CD1c-positive myeloid dendritic cell (primary cell): ENCODE measurements around the gene SF3B4.
"Not testable (repeated sequence)": the region's sequence is repeated elsewhere in the genome, so short reads cannot be mapped to it uniquely, and the experiment has no call there.

ENCODE experiments used
- DNase-seq: peaks from one replicate; pipeline ENCODE4 v3.0.0-alpha.2; 2016; ENCODE audit errors: extremely low spot score

The SF3B4 gene, protein sequence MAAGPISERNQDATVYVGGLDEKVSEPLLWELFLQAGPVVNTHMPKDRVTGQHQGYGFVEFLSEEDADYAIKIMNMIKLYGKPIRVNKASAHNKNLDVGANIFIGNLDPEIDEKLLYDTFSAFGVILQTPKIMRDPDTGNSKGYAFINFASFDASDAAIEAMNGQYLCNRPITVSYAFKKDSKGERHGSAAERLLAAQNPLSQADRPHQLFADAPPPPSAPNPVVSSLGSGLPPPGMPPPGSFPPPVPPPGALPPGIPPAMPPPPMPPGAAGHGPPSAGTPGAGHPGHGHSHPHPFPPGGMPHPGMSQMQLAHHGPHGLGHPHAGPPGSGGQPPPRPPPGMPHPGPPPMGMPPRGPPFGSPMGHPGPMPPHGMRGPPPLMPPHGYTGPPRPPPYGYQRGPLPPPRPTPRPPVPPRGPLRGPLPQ

DNA sequence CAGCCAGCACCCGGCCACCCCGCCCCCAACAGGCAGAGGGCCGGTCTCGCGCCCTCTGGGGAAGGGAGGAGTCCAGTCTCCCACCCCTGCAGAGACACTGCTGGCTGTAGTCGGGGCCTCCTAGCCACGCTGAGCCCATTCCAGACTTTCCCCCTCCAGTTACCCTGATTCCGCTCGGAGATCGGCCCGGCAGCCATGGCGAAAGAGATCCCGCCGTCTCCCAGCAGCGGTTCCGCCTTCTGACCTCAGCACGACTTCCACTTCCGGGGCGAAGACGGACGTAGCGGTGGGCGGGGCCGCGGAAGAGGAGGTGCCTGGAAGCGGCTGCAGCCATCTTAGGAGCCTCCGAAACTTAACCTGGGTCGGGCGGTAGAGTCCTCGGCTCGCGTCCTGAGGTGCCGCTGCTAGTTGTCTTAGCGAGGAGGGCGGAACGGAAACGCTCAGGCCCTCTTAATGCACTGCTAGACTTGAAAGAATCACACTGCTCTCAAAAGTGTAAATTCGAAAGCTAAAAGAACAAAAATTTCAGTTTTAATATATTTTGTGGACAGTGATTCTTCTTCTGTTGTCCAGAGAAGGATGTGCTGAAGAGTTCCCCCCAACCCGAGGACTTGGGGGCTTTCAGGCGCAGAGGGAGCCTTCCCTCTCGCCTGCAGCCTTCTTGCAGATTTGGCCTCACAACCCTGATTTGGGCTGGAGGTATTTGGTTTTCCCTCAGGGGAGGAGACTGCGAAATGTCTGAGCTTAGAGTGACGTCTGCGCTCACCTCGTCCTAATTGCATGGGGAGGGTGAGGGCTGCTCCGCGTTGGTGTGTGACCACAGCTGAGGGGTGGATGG is at the start of gene SF3B4:
SF3B4 (minus strand) TSS at position 241 of the 838 bp plus-strand sequence; CDS start at position 197, 44 bp downstream.
- DNase-seq: peak; percentile 97

GRCh38 chr1:149977345-149977744 is 49.7 kb upstream of the SF3B4 start:
- no peak for DNase-seq

DNA sequence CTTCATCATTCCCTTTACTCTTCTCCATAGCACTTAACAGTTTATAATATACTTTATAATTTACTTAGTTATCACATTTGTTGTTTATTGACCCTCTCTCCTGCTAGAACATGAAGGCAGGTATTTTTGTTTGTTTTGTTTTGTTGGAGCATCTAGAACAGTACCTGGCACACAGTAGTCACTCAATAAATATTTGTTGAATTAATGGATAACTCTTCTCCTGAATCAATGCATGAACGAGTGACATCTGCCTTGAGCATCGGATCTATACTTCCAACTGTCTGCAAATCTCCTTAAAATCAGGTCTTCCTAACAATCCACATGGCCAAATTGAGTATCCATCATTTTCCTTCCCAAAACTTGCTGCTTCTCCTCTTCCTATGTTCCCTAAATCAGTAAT is 44.9 kb upstream of the SF3B4 start:
- no peak for DNase-seq

DNA sequence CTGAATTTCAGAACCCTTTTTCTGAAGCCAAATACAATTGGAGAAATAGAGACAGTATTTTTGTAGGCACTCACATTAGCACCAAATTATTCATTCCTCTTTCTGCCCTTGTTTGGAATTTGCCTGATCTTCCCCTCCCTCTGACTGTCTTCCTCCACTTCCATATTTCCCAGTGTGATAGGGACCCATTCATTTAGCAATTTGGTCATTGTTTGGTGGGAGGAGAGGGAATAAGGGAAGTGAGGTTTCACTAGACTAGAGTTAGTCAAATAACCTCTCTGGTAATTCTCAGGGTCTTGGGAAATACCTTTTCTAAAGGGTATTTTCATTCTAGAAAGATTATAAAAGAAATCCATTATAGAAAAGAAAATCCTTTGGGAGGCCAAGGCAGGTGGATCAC is 40.0 kb upstream of the SF3B4 start:
- peak; percentile 71 for DNase-seq

- DNase-seq: no peak
Measured at GRCh38 chr1:149967041-149967440, 39.4 kb upstream of the SF3B4 start.

DNA sequence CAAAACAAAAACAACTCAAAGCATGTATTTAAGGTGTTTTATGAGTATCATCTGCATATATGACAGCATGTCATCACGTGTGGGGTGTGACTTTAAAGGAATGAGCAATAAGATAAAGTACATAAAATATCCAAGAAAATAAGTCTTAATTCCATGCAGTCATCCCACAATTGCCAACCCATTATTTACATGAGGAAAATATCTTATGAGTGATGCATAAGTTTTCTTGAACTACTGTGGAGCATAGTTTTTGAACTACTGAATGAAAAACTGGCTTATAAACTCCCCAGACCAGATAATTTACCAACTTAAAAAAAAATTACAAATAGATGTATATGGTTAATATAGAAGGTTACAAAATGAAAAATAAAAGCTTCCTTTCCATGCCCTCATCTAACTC is 38.8 kb upstream of the SF3B4 start:
- no peak for DNase-seq

GRCh38 chr1:149965440-149965839 is 37.8 kb upstream of the SF3B4 start:
- no peak for DNase-seq

DNA sequence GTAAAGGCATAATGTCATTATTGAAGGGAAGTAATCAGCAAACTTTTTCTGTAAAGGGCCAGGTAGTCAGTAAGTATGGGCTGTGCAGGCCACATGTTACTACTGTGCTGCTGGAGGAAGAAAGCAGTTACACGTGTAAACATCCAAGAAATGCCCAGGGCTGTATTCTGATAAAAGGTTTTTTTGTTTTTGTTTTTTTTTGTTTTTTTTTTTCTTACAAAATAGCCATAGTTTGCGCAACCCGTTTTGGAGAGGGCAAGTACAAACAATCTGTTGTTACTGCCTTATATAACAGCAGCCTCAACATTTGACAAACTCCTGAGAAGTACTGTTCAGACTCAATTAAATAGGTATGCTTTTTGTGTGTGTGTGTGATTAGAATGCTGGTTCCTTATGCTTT is 35.8 kb upstream of the SF3B4 start:
- DNase-seq: no peak

- DNase-seq: no peak
Measured at GRCh38 chr1:149962736-149963135, 35.1 kb upstream of the SF3B4 start.

DNA sequence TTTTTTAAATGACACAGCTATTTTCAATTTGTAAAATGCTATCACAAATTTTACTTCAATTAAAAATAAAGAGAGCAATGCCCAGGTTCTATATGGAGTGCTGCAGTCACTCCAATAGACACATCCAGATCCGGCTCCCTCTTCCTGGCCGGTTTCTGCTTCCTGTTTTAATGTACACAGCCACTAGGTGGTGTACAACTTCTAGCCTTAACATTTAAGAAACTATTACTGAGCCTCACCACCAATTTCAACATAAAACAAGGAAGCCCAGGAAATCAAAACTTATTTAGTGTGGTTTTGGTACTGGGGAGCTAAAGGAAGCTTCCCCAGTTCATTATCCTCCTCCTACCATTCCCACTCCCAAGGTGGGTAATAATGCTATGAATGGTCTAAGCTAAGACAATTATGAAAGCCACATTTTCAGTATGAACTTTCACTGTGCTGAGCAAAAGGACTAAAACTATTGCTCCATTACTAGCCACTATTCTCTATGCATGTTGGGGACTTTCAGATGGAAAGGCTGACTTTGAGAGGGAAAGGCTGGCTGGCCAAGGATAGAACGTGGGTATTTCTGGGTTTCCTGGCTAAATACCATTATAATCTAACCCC is 34.5 kb upstream of the SF3B4 start:
- DNase-seq: peak; percentile 87

GRCh38 chr1:149957548-149957947 is 29.9 kb upstream of the SF3B4 start:
- DNase-seq: not testable (repeated sequence)

DNA sequence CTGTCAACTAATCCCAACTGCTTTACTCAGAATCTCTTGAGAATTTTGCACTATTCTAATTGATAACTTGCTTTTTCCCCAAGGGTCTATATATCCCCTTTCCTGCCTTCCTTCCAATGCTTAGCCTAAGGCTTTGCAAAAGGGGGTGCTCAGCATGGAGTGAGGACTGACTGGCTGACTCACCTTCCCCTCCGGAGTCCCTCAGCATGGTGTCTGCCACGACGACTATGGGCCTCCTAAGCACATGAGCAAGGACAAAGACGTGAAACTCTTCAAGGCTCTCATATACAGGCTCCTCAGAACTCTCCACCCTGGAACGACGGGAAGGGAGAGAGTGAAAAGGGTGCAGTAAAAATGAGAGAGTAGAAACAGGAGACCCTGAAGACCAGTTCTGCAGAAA is 22.3 kb upstream of the SF3B4 start:
- no peak for DNase-seq

GRCh38 chr1:149945206-149945605 is 17.6 kb upstream of the SF3B4 start:
- DNase-seq: no peak

GRCh38 chr1:149942885-149943284 is 15.3 kb upstream of the SF3B4 start:
- DNase-seq: no peak

DNA sequence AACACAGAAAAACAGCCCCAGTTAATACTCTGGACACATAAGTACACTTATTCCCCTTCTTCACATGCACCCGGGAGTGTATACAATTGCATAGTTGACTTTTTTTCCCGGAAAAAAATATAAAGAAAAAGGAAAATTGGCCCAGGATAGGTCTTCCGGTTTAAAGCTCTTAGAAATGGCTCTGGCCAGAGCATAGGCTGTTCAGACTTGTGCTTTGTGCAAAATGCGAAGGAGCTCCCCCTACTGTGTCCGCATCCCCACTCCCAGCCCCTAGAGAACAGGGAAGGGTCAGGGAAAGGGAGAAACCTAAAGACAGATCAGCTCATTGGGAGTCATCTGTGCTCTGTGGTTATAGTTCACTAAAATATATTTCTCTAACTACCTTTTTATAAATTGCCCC is 14.6 kb upstream of the SF3B4 start:
- no peak for DNase-seq

DNA sequence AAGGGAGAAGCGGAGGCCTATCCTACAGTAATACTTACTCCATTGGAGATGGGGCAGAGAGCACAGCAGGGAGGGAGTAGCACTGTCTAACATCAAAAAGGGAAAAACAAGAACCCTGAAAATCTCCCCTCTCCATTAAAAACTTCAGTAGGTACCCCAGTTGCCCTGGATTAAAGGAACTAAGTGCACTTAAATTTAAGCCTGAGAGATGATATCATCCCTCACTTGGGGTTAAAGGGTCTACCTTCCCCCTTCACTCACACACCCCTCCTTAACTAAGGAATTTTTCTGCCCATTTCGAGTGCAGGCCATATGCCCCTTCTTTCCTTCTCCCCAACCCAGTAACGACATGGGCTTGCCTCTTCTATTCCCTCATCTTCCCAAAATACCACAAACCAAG is 12.8 kb upstream of the SF3B4 start:
- DNase-seq: no peak

GRCh38 chr1:149938668-149939003 is 11.0 kb upstream of the SF3B4 start:
- DNase-seq: not testable (repeated sequence)

- no peak for DNase-seq
Measured at GRCh38 chr1:149937759-149938158, 10.2 kb upstream of the SF3B4 start.

- no peak for DNase-seq
Measured at GRCh38 chr1:149936992-149937705, 9.5 kb upstream of the SF3B4 start.

GRCh38 chr1:149936170-149936991 is 8.8 kb upstream of the SF3B4 start, which contains the start of gene MTMR11:
Gene MTMR11 (minus strand): TSS chr1:149936879. CDS start chr1:149936647, 232 bp downstream.
- DNase-seq: no peak

DNA sequence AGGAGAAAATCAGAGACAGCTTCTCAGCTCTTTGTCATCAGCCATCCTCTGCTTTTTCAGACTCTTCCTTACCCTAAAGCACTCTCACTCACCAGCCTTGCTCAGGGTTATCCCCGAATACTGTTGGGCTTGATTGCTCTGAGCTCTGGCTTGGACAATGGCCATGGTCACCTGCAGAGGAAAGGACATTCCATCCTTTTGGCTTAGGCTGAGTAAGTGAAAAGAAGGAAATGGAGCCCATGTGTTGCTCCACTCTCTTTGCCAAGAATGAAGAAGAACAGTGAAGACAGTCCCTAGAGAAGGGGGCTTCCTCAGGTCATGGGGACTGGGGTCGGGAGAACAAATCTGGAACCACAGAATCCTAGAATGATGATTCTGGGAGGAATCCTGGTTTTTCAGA is 6.8 kb upstream of the SF3B4 start:
- DNase-seq: no peak
